Measurements from ENCODE around the gene PLP1.

PLP1 gene

DNA sequence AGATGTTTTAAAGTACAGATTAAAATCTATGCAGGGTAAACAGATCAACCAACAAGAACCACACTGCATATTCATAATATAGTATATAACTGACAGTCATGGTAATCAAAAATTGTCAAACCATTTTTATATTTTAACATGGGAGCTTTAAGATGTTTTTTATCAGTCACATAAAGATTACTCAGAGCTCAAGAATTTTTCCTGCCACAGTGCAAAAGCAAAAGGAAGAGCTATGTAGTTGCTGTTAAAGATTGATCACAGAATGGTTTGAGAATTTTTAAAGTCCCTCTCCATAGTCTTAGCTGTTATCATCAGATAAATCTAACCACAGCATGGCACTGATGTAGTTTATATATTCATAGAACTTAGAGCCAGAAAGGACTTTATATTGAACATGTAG is 47.0 kb downstream of the PLP1 start:
- in situ Hi-C loops (cut with HindIII; ENCODE audit: low sequenced_read_pairs): no loop called here

DNA sequence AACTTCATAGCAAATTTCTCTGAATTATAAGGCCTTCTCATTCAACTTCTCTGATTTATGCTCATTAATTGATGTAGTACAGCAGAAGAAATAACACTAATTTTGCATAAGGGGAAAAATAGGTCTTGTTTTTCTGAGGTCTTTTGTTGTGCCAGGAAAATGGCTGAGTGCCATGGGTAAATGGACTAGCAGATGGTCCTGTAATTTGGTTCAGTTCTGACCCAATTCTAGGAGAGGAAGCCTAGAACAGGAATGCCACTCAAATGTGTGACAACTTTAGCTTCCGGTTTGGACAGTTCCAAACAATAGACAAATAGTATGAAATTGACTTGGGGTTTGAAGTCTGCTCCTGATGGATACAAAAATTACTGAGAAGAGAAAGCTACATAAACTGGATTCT is 49.2 kb downstream of the PLP1 start:
- in situ Hi-C loops (cut with HindIII; ENCODE audit: low sequenced_read_pairs): no loop called here

DNA sequence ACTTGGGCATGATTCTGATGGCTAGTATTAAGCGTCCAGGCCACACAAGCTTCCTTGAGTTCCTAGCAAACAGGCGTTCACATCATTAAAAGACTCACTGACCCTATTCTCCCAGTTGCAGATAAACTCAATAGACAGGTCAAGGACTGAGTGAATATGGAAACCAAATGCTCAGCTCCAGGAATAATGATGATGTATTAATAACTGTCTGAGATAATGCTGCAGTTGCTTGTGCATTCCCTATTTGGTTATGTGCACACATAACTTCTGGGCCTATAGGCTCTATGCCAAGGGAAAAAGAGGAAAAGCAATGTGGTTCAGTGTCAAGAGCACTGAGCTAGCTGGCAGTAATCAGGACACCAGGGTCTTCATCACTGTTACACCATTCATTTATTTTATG is 51.9 kb downstream of the PLP1 start:
- in situ Hi-C loops (cut with HindIII; ENCODE audit: low sequenced_read_pairs): no loop called here

DNA sequence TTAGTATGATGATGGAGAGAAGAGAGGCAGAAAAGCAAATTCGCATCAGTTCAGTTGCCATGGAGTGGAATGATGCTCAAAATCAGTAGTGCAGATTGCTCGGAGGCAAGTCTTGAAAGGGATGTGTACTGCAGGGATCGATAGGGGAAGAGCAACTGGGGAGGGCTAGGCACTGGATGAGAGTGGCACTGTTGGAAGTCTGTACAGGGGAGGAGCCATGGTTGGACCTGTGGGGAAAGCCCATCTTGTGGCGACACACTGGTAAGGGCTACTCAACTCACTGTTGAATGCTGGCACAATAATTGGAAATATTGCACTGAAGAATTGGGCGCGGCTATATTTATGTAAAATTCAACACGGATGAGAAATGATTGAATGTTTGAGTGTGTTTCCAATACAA is 54.2 kb downstream of the PLP1 start:
- in situ Hi-C loops (cut with HindIII; ENCODE audit: low sequenced_read_pairs): no loop called here

DNA sequence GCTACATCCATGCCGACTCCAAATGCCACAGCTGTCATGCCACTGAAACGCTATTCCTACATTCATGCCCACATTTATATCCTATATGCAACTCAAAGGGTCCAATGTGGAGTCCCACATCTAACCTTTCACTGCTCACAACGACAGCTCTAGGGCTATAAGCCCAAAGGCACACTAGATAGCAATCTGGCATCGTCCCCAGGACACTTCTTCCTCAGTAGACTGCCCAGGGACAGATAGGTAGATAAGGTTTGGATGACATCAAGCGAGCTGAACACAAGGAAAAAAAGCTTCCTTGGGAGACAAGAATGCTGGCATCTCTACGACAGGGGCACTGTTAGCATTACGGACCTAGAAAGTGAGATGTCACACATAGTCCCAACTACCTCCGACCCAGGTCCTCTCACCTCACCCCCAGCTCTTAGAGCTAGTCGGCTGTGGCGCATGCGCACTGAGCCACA is 54.7 kb downstream of the PLP1 start:
- in situ Hi-C loops (cut with HindIII; ENCODE audit: low sequenced_read_pairs): no loop called here

DNA sequence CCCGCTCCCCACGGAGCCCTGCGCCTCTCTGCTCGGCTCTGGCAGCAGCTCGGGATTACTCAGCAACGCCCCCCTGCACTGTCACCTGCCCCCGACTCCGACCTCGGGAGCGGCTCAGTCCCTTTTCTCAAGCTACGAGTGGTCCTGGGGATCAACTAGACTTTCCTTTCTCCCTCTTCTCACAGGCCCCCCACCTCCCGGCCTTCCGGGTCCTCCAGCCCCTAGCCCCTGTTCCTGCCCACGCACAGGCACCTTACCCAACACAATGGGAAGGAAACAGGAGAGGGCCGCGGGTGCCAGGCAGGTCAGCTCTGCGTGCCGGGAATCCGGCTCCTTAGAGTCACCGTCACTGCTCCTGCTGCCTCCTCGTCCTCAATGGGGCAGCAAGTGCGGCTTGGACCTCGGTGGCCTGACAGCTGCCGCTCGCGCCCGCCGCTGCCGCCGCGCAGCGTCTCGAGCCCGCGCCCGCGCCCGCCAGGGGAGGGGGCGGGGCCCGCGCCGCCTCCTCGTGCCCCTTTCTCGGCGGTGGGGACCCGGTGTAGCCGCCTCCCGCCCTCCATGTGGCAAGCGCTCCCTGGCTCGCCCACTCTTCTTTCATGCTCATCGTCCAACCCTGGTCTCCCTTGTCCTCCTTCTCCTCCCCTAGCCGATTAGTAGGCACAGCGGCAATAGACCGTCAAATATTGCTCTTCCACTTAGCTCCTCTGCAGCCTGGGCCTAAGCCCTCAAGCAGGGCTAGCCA is 55.3 kb downstream of the PLP1 start, which contains the start of gene RAB9B:
RAB9B (minus strand) TSS at position 455 of the 742 bp plus-strand sequence. CDS start 6,473 bp downstream, outside the sequence.
- in situ Hi-C loops (cut with HindIII; ENCODE audit: low sequenced_read_pairs): no loop called here

DNA sequence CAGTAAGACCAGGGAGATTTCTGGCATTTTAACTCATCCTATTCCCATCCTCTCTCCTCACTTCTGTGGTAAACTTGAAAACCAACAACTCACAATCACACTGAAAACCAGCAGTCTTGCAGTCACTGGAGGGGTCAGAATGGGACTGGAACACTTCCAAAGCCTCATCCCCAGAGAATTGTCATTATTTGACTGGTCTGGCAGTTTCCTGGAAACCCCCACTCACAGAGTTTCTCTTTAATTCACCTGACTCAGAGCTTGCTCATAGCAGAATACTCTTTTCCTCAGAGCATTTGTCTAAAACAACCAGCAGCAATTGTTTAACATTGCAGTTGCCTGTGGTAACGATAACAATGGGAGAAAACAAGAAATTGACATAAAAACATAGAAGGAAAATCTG is 62.8 kb downstream of the PLP1 start:
- in situ Hi-C loops (cut with HindIII; ENCODE audit: low sequenced_read_pairs): no loop called here

Data from DLD1 (cell line).